Middle frontal gyrus (tissue), 1 donor: ENCODE measurements around the gene PTBP1.
"Not testable (repeated sequence)": the region's sequence is repeated elsewhere in the genome, so short reads cannot be mapped to it uniquely, and the experiment has no call there.

ENCODE experiments used
- DNase-seq: peaks from one replicate; pipeline ENCODE4 v3.0.0-alpha.2; 2015; ENCODE audit warnings: low spot score; ENCODE audit errors: extremely low spot score

PTBP1 gene

GRCh38 chr19:853014-853585 lies 55.8 kb downstream of the PTBP1 start:
- DNase-seq: no peak

DNA sequence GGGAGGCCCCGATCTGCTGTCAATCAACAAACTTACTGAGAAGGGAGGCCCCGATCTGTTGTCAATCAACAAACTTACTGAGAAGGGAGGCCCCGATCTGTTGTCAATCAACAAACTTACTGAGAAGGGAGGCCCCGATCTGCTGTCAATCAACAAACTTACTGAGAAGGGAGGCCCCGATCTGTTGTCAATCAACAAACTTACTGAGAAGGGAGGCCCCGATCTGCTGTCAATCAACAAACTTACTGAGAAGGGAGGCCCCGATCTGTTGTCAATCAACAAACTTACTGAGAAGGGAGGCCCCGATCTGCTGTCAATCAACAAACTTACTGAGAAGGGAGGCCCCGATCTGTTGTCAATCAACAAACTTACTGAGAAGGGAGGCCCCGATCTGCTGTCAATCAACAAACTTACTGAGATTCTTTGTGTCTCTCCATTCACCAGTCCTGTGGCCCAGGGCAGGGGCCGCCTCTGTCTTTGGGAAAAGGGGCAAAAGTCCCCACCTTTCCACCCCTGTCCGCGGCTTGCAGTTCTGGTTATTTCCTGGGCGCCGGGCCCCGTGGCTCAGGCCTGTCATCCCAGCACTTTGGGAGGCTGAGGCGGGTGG lies 56.5 kb downstream of the PTBP1 start:
- not testable (repeated sequence) for DNase-seq

- DNase-seq: no peak
Measured at GRCh38 chr19:854549-854948, 57.3 kb downstream of the PTBP1 start.

DNA sequence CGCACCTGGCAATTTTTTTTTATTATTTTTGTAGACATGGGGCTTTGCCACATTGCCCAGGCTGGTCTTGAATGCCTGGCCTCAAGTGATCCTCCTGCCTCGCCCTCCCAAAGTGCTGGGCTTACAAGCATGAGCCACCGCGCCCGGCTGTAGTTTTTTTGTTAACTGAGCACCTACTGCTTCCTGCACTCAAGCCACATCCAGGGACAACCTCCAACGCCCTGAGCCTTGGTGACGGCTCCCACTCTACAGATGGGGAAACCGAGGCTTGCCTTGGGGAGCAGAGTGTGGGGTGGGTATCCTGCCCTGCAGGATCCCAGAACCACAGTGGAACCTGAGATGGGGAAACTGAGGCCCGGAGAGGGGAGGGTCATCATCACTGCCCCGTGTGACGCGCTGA lies 57.9 kb downstream of the PTBP1 start:
- no peak for DNase-seq

DNA sequence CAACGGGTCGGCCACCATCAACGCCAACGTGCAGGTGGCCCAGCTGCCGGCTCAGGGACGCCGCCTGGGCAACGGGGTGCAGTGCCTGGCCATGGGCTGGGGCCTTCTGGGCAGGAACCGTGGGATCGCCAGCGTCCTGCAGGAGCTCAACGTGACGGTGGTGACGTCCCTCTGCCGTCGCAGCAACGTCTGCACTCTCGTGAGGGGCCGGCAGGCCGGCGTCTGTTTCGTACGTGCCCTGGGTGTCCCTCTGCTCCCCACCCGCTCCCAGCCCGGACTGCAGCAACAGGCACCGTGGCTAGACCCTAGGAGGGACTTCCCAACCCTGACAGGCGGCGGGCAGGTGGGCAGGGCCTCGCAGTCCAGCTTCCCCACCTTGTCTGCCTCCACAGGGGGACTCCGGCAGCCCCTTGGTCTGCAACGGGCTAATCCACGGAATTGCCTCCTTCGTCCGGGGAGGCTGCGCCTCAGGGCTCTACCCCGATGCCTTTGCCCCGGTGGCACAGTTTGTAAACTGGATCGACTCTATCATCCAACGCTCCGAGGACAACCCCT lies 58.4 kb downstream of the PTBP1 start:
- DNase-seq: no peak

GRCh38 chr19:858284-858683 lies 61.0 kb downstream of the PTBP1 start:
- DNase-seq: no peak

DNA sequence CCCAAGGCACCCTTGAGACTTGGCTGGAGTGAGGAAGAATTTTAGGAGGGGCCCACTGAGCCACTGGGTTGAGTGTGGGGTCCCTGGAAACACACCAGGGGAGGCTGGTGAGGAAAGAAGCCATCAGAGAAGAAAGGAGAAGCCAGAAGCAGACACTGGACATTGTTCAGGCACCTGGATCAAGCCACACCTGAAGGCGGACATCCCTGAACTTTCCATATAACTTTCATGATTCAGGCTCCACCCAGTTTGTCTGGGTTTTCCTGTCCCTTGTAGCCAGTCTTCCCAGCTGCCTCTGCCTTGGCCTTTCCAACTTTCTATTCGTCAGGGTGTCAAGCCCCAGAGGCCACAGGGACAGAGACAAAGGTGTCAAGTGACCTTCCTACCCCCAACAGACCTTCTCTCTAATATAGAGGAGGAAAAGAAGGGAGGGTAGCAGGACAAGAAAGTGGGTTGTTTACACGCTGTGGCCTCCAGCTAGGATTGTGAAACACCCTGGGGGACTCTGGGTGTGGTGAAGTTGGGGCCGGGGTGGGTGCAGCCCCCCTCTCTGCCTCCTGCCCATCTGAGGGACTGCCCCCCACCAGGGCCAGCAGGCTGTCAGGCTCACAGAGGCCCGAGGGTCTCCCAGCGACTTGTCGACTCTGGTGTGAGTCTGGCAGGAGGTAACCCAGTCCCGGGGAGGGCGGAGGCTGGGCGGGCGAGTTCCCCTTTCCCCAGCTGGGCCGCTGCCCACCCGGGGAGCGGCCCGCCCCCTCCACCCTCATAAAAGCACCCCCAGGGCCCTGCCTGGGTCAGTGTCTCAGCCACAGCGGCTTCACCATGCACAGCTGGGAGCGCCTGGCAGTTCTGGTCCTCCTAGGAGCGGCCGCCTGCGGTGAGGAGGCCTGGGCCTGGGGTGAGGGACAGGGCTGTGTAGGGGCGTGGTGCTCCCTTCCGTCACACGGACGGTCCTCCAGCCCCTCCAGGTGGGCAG lies 61.9 kb downstream of the PTBP1 start, which contains the start of gene CFD:
TSS of gene CFD (plus strand) at position 797 of the 976 bp plus-strand sequence. CDS start at position 823, 26 bp downstream.
- DNase-seq: no peak

DNA sequence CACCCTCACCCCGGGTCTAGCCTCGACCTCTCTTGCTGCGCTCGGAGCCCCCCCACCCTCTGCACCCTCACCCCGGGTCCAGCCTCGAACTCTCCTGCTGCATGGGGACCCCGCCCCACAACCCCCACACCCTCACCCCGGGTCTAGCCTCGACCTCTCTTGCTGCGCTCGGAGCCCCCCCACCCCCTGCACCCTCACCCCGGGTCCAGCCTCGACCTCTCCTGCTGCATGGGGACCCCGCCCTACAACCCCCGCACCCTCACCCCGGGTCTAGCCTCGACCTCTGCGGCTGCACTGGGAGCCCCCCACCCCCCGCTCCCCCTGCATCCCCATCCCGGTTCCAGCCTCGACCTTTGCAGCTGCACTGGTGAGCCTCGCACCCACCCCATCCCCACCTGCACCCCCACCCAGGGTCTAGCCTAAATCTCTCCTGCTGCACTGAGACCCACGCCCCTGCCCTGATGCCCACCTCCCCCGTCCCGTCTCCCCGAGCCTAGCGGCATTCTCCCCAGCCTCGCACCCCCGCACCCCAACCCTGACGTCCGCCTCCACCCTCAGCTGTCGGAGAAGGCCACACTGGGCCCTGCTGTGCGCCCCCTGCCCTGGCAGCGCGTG lies 64.0 kb downstream of the PTBP1 start:
- no peak for DNase-seq
